Epithelial cell of proximal tubule (primary cell): ENCODE results near the gene QRFP. TPM values are rescaled to one million over a fixed set of nuclear protein-coding genes. Genes with fewer than 3 reads are reported as not detected.
"Not testable (repeated sequence)": the region's sequence is repeated elsewhere in the genome, so short reads cannot be mapped to it uniquely, and the experiment has no call there.

Experiments used
- DNase-seq: peaks from one replicate; pipeline ENCODE4 v3.0.0-alpha.2; 2011; ENCODE audit warnings: low read depth
- H3K4me3 ChIP-seq: 2 replicates; pipeline ENCODE4 v1.5.1; 2011; ENCODE audit warnings: low read depth, mild to moderate bottlenecking, low read length
- CTCF ChIP-seq: conservative IDR thresholded peaks from 2 replicates; pipeline ENCODE4 v1.5.1; 2012; ENCODE audit warnings: low read depth, mild to moderate bottlenecking, low read length
- total RNA-seq: library from RNA; depleted of rRNA; stranded (reverse); fragments of >200 nt; gene quantifications from 2 replicates; pipeline ENCODE4 v1.2.3, GENCODE V29; 2015

Gene QRFP
- total RNA-seq, 1 donor from 2014 or later = not detected

- peak; percentile 70 for DNase-seq
- no peak for TF ChIP-seq CTCF
Measured at GRCh38 chr9:130857864-130858738, 38.5 kb downstream of the QRFP start.

GRCh38 chr9:130856474-130856873, 40.1 kb downstream of the QRFP start:
- no peak for TF ChIP-seq CTCF
- H3K4me3 ChIP-seq = no peak overlapping the region
- no peak for DNase-seq

More at GRCh38 chr9:130857864-130858738, 38.5 kb downstream of the QRFP start:
- H3K4me3 ChIP-seq = no peak overlapping the region

GRCh38 chr9:130854835-130855234, 41.8 kb downstream of the QRFP start:
- H3K4me3 ChIP-seq = no peak overlapping the region
- no peak for DNase-seq
- TF ChIP-seq CTCF = no peak

DNA sequence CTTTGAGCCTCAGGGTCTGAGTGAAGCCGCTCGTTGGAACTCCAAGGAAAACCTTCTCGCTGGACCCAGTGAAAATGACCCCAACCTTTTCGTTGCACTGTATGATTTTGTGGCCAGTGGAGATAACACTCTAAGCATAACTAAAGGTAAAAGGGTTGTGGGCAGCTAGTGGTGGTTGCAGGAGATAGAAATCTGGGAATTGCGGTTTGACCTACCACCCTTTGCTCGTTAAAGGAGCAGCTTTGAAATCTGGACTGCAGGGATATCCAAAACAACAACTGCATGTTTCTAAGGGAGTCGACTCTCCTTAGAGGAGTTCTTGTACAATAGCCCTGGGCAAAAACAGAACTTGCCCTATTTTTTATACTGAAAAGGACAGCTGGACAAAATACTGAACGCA, 42.5 kb downstream of the QRFP start:
- DNase-seq = no peak
- H3K4me3 ChIP-seq = no peak overlapping the region
- TF ChIP-seq CTCF = no peak

GRCh38 chr9:130852801-130853200, 43.8 kb downstream of the QRFP start:
- H3K4me3 ChIP-seq = no peak overlapping the region
- no peak for DNase-seq
- TF ChIP-seq CTCF = no peak

GRCh38 chr9:130849356-130849755, 47.3 kb downstream of the QRFP start:
- no peak overlapping the region for H3K4me3 ChIP-seq
- TF ChIP-seq CTCF = no peak
- no peak for DNase-seq

- DNase-seq, H3K4me3 ChIP-seq: not testable (repeated sequence)
Measured at GRCh38 chr9:130848514-130848913, 48.1 kb downstream of the QRFP start.
